Naive B cell (primary cell): ENCODE measurements around the gene ADIPOR2. TPM values are rescaled to one million over a fixed set of nuclear protein-coding genes. Genes with fewer than 3 reads are reported as not detected.
A peak's percentile ranks its signal among the peaks of the same experiment; 100 is the strongest.
"Not testable (repeated sequence)": the region's sequence is repeated elsewhere in the genome, so short reads cannot be mapped to it uniquely, and the experiment has no call there.

Experiments used
- ATAC-seq, 2 donors: fragments of 150-1000 bp; cut with Tn5 transposase; 2 replicates each; pipeline ENCODE4 v1.10.0; 2021; ENCODE audit warnings: low read depth in 2 of 2, mild to moderate bottlenecking in 2 of 2, moderate library complexity in 2 of 2
- DNase-seq: peaks from one replicate; pipeline ENCODE4 v3.0.0; 2022
- H3K27ac Mint-ChIP-seq, 6 donors: one replicate each; pipeline ENCODE4 v1.8.0; 2020 to 2022; ENCODE audit warnings: mild to moderate bottlenecking in 6 of 6, mixed read lengths in 6 of 6, moderate library complexity in 5 of 6, inconsistent platforms in 2 of 6
- H3K27me3 Mint-ChIP-seq, 3 donors: one replicate each; pipeline ENCODE4 v1.8.0; 2021 to 2022; ENCODE audit warnings: mixed read lengths in 3 of 3, mild to moderate bottlenecking in 1 of 3
- H3K36me3 Mint-ChIP-seq, 2 donors: one replicate each; pipeline ENCODE4 v1.8.0; 2020 to 2022; ENCODE audit warnings: mixed read lengths in 2 of 2, inconsistent platforms in 1 of 2, mild to moderate bottlenecking in 1 of 2
- H3K4me1 Mint-ChIP-seq, 3 donors: one replicate each; pipeline ENCODE4 v1.8.0; 2020 to 2022; ENCODE audit warnings: mixed read lengths in 3 of 3, inconsistent platforms in 1 of 3, mild to moderate bottlenecking in 1 of 3, moderate library complexity in 1 of 3
- H3K4me3 Mint-ChIP-seq, 8 donors: one replicate each; pipeline ENCODE4 v1.8.0; 2020 to 2022; ENCODE audit warnings: mild to moderate bottlenecking in 8 of 8, mixed read lengths in 8 of 8, moderate library complexity in 8 of 8, inconsistent platforms in 2 of 8
- H3K9me3 Mint-ChIP-seq, 7 donors: one replicate each; pipeline ENCODE4 v1.8.0; 2020 to 2022; ENCODE audit warnings: mixed read lengths in 7 of 7, mild to moderate bottlenecking in 5 of 7, inconsistent platforms in 2 of 7, moderate library complexity in 1 of 7
- polyA plus RNA-seq, 6 donors: library from polyadenylated mRNA; unstranded; fragments of 300-500 nt; fragmentation: Illumina TruSeq; gene quantifications; one replicate each; pipeline ENCODE4 v1.2.3, GENCODE V29; 2021; ENCODE audit warnings: low read depth in 6 of 6

The ADIPOR2 gene
- polyA plus RNA-seq, 6 donors from 2014 or later = 2.4 to 4.2 (median 3.7) TPM

GRCh38 chr12:1670358-1671268 is 20.3 kb upstream of the ADIPOR2 start:
- peaks cover 7 to 23% (median 19%) of the 10 kb centered on the region in 3 donors for H3K4me1 Mint-ChIP-seq
- H3K4me3 Mint-ChIP-seq = peak overlapping the region in 1 of 8 donors; percentile 50
- H3K27me3 Mint-ChIP-seq = no peaks in the 10 kb centered on the region
- ATAC-seq (no peak), DNase-seq (no peak)
- H3K9me3 Mint-ChIP-seq = peaks cover 0 to 2% (median 0%) of the 10 kb centered on the region in 7 donors
- peak overlapping the region in 2 of 6 donors; percentile 12 to 15 for H3K27ac Mint-ChIP-seq
- H3K36me3 Mint-ChIP-seq = no peaks in the 10 kb centered on the region

DNA sequence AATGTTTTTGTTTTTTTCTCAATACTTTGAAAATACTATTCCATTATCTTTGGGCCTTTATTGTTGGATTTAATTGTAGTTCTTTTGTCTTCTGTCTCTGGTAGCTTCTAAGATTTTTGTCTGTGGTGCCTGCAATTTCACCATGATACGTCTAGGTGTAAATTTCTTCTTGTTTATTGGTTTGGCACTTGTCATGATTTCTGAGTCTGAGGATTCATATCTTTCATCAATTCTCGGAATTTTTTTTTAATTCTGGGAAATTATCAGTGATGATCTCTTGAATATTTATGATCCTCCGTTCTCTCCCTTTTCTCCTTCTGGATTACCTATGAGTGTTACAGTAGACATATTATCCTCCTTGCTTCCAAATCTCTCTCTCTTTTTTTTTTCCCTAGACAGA is 14.8 kb upstream of the ADIPOR2 start:
- Mint-ChIP-seq H3K9me3 (no peaks in the 10 kb centered on the region), H3K27me3 (peaks cover 0 to 6% (median 0%) of the 10 kb centered on the region in 3 donors), H3K4me1 (no peaks in the 10 kb centered on the region), H3K4me3 (no peak overlapping the region), H3K36me3 (no peaks in the 10 kb centered on the region), H3K27ac (peak overlapping the region in 1 of 6 donors; percentile 13)
- no peak for ATAC-seq
- DNase-seq = no peak

GRCh38 chr12:1680804-1681492 is 9.9 kb upstream of the ADIPOR2 start:
- no peaks in the 10 kb centered on the region for H3K9me3 Mint-ChIP-seq
- H3K27me3 Mint-ChIP-seq = peaks cover 0 to 6% (median 2%) of the 10 kb centered on the region in 3 donors
- H3K4me1 Mint-ChIP-seq = no peaks in the 10 kb centered on the region
- H3K36me3 Mint-ChIP-seq = no peaks in the 10 kb centered on the region
- ATAC-seq (no peak), DNase-seq (no peak)
- H3K4me3 Mint-ChIP-seq = no peak overlapping the region
- no peak overlapping the region for H3K27ac Mint-ChIP-seq

DNA sequence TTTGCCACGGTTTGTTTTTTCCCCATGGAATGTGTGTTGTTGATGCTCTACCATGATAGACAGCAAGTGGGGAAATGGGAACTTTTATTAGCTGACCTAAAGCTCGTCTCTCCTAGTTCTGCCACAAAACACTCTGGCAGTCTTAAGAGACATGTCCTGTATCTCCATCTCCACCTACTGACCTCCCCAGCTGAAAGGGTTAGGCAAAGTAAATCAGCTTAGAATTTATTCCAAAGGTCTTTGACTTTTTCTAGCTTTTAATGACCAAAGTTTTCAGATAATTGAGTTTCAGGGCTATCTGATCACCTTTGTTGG is 9.4 kb upstream of the ADIPOR2 start:
- ATAC-seq (no peak), DNase-seq (no peak)
- Mint-ChIP-seq H3K36me3 (no peaks in the 10 kb centered on the region), H3K4me3 (no peak overlapping the region), H3K27ac (no peak overlapping the region), H3K27me3 (peaks cover 0 to 7% (median 6%) of the 10 kb centered on the region in 3 donors), H3K4me1 (no peaks in the 10 kb centered on the region), H3K9me3 (no peaks in the 10 kb centered on the region)

GRCh38 chr12:1688086-1688710 is 2.7 kb upstream of the ADIPOR2 start:
- peak overlapping the region in 3 of 6 donors; percentile 7 to 63 (median 28) for H3K27ac Mint-ChIP-seq
- H3K36me3 Mint-ChIP-seq = no peaks in the 10 kb centered on the region
- no peaks in the 10 kb centered on the region for H3K9me3 Mint-ChIP-seq
- no peak for DNase-seq
- H3K4me3 Mint-ChIP-seq = peak overlapping the region in 2 of 8 donors; percentile 55 to 64
- peaks cover 16 to 27% (median 27%) of the 10 kb centered on the region in 3 donors for H3K4me1 Mint-ChIP-seq
- no peak for ATAC-seq
- peaks cover 0 to 9% (median 0%) of the 10 kb centered on the region in 3 donors for H3K27me3 Mint-ChIP-seq

GRCh38 chr12:1691123-1692007 is 495 bp downstream of the ADIPOR2 start:
- peaks cover 23 to 51% (median 39%) of the 10 kb centered on the region in 3 donors for H3K4me1 Mint-ChIP-seq
- peak overlapping the region; percentile 92 to 99 (median 96) for H3K27ac Mint-ChIP-seq
- H3K4me3 Mint-ChIP-seq = peak overlapping the region; percentile 90 to 98 (median 96)
- no peaks in the 10 kb centered on the region for H3K9me3 Mint-ChIP-seq
- H3K36me3 Mint-ChIP-seq = no peaks in the 10 kb centered on the region
- peaks cover 0 to 3% (median 0%) of the 10 kb centered on the region in 3 donors for H3K27me3 Mint-ChIP-seq
- no peak for DNase-seq
- peak; percentile 30 to 36 for ATAC-seq

DNA sequence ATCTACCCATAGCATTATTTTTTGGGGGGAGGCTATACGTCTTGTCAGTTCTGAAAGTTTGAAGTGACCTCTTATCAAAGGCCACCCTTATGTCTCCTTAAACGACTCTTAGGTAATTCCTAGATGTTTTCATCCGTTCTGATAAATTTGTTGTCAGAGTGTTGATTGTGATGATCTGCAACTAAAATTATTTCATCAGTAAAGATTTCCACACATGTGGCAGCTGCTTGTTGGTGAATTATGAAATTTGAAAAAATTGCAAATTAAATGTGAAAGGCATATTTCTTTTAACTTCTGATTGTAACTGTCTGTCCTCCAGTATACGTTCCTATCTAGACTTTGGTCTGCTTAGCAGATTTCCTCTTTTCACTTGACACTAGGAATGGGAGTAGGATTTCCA is 1.4 kb downstream of the ADIPOR2 start:
- no peak for DNase-seq

GRCh38 chr12:1692895-1693610 is 2.2 kb downstream of the ADIPOR2 start:
- ATAC-seq (no peak), DNase-seq (peak; percentile 15)
- Mint-ChIP-seq H3K27ac (peak overlapping the region in 5 of 6 donors; percentile 54 to 92 (median 84)), H3K36me3 (no peaks in the 10 kb centered on the region), H3K4me3 (peak overlapping the region in 7 of 8 donors; percentile 34 to 96 (median 74)), H3K4me1 (peaks cover 39 to 67% (median 51%) of the 10 kb centered on the region in 3 donors), H3K27me3 (no peaks in the 10 kb centered on the region), H3K9me3 (no peaks in the 10 kb centered on the region)

More for the DNA sequence above, 1.4 kb downstream of the ADIPOR2 start:
- peak overlapping the region; percentile 90 to 98 (median 96) for H3K4me3 Mint-ChIP-seq
- no peaks in the 10 kb centered on the region for H3K27me3 Mint-ChIP-seq
- H3K36me3 Mint-ChIP-seq = no peaks in the 10 kb centered on the region
- peaks cover 30 to 59% (median 47%) of the 10 kb centered on the region in 3 donors for H3K4me1 Mint-ChIP-seq
- H3K27ac Mint-ChIP-seq = peak overlapping the region; percentile 92 to 99 (median 95)
- no peak for ATAC-seq
- H3K9me3 Mint-ChIP-seq = no peaks in the 10 kb centered on the region

DNA sequence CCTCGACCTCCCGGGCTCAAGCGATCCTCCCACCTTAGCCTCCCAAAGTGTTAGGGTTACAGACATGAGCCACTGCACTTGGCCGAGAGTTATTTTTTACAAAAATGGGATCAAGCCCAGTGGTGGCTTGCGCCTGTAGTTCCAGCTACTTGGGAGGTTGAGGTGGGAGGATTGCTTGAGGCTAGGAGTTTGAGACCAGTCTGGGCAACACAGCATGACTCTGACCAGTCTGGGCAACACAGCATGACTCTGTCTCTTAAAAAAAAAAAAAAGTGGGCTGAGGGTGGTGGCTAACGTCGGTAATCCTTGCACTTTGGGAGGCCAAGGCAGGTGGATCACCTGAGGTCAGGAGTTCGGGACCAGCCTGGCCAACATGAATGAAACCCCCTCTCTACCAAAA is 4.2 kb downstream of the ADIPOR2 start:
- H3K27me3 Mint-ChIP-seq, DNase-seq, H3K27ac Mint-ChIP-seq, H3K36me3 Mint-ChIP-seq, H3K4me3 Mint-ChIP-seq, ATAC-seq, H3K9me3 Mint-ChIP-seq: not testable (repeated sequence)
- peaks cover 42 to 82% (median 56%) of the 10 kb centered on the region in 3 donors for H3K4me1 Mint-ChIP-seq

DNA sequence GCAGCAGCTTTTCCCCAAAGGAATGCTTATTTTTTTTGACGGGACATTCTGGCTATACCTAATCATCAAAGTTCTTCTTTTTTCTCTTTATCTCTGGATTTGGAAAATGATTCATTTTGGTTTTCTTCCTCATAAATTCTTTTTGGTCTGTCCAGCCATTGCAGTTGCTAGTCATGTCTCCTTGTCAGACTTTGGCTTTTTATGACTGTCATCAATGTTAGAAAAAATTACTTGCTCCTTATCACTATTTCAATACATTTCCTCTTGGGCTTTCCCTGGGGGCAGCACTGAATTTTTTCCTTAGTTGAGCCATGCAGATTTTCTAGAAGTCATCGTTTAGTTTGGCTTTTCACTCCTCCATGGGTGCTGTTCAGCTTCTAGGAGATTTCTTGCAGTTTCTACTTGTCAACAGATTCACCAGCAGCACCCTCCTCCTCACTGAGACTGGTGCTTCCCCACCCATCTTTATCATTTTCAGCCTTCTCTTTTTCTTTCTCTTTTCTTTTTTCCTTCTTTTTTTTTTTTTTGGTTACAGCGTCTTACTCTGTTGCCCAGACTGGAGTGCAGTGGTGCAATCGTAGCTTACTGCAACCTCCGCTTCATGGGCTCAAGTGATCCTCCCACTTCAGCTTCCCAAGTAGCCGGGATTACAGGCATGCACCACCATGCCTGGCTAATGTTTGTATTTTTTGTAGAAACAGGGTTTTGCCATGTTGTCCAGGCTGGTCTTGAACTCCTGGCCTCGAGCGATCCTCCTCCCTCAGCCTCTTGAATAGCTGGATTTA is 5.2 kb downstream of the ADIPOR2 start:
- ATAC-seq (no peak), DNase-seq (no peak)
- H3K27me3 Mint-ChIP-seq = no peaks in the 10 kb centered on the region
- peaks cover 40 to 82% (median 54%) of the 10 kb centered on the region in 3 donors for H3K4me1 Mint-ChIP-seq
- no peaks in the 10 kb centered on the region for H3K36me3 Mint-ChIP-seq
- peak overlapping the region in 2 of 6 donors; percentile 10 to 68 for H3K27ac Mint-ChIP-seq
- H3K9me3 Mint-ChIP-seq = no peaks in the 10 kb centered on the region
- H3K4me3 Mint-ChIP-seq = peak overlapping the region in 1 of 8 donors; percentile 18

DNA sequence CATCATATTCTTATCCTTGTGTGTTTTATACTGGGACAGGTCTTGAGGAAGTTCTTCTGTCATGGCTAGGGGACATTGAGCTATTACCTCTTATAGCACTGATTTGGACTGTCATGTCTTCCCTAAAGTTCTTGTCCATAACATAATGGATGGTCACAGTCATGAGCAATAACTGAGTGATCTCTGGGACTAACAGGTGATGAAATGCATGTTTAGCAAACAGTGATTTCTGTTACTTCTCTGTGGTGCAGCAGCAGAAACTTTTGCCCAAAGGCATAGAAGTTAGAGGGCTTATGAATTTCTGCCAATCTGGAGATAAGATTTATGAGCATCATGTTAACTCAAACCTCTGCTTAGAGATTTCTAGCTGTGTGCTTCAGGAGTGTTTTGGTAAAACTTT is 5.9 kb downstream of the ADIPOR2 start:
- no peaks in the 10 kb centered on the region for H3K36me3 Mint-ChIP-seq
- no peaks in the 10 kb centered on the region for H3K27me3 Mint-ChIP-seq
- ATAC-seq = no peak
- peaks cover 40 to 80% (median 49%) of the 10 kb centered on the region in 3 donors for H3K4me1 Mint-ChIP-seq
- no peaks in the 10 kb centered on the region for H3K9me3 Mint-ChIP-seq
- peak overlapping the region in 1 of 6 donors; percentile 10 for H3K27ac Mint-ChIP-seq
- peak overlapping the region in 1 of 8 donors; percentile 18 for H3K4me3 Mint-ChIP-seq
- no peak for DNase-seq
